B cell (primary cell): ENCODE measurements around the gene ANK2. TPM values are rescaled to one million over a fixed set of nuclear protein-coding genes. Genes with fewer than 3 reads are reported as not detected.
A peak's percentile ranks its signal among the peaks of the same experiment; 100 is the strongest.

Source experiments
- ATAC-seq: fragments of 200-7000 bp; cut with Tn5 transposase; one replicate; pipeline ENCODE4 v1.10.0; 2021; ENCODE audit warnings: low read depth, mild to moderate bottlenecking, moderate number of reproducible peaks, moderate library complexity
- CTCF ChIA-PET: fragments of 350-600 bp; sonication (Branson Sonifier 250); formaldehyde crosslinking; loops from one replicate; lab custom pipeline; 2021; ENCODE audit warnings: antibody characterized with exemption, inconsistent platforms; lab: Charles Lee
- POLR2A ChIA-PET: fragments of 350-600 bp; sonication (Branson Sonifier 250); formaldehyde crosslinking; loops from one replicate; lab custom pipeline; 2021; ENCODE audit warnings: antibody characterized with exemption; lab: Charles Lee
- DNase-seq: peaks from one replicate; pipeline ENCODE4 v3.0.0; 2013
- H2AFZ ChIP-seq: 2 replicates; pipeline ENCODE4 v1.6.1; 2012; ENCODE audit warnings: mild to moderate bottlenecking, low read depth, low read length; ENCODE audit not compliant: insufficient read depth, poor library complexity, severe bottlenecking
- H3K27ac ChIP-seq, 2 donors: 1 replicate in 1 of 2; 2 replicates in 1 of 2; pipeline ENCODE4 v1.5.1; 2012 to 2013; ENCODE audit warnings: low read length in 2 of 2, mild to moderate bottlenecking in 2 of 2, moderate library complexity in 1 of 2
- H3K27me3 ChIP-seq, 4 experiments: fragments of 200-600 bp in 1 of 4; sonication (generic) in 1 of 4; replicated peaks in 1 of 4; 1 replicate in 2 of 4; 2 replicates in 2 of 4; pipeline versions ENCODE4 v1.6.1 to v1.7.0; 2013 to 2016; ENCODE audit warnings: low read length in 3 of 4, mild to moderate bottlenecking in 2 of 4, mixed read lengths in 1 of 4, moderate library complexity in 1 of 4; ENCODE audit not compliant: insufficient read depth in 4 of 4, control insufficient read depth in 3 of 4; ENCODE audit errors: control extremely low read depth in 1 of 4
- H3K36me3 ChIP-seq, 2 experiments: replicated peaks in 1 of 2; 1 replicate in 1 of 2; 2 replicates in 1 of 2; pipeline versions ENCODE4 v1.6.1 to v1.7.1; 2013; ENCODE audit warnings: low read length in 1 of 2; ENCODE audit not compliant: insufficient read depth in 2 of 2, control insufficient read depth in 1 of 2; ENCODE audit errors: control extremely low read depth in 1 of 2, extremely low read depth in 1 of 2
- H3K4me1 ChIP-seq, 2 donors: fragments of 200-600 bp in 1 of 2; sonication (generic) in 1 of 2; 1 replicate in 1 of 2; 2 replicates in 1 of 2; pipeline versions ENCODE4 v1.5.1 to v1.6.1; 2013 to 2017; ENCODE audit warnings: low read length in 2 of 2; ENCODE audit not compliant: control insufficient read depth in 2 of 2, insufficient read depth in 2 of 2
- H3K4me2 ChIP-seq: replicated peaks from 2 replicates; pipeline ENCODE3; 2012; ENCODE audit warnings: mild to moderate bottlenecking, low read depth, low read length; ENCODE audit not compliant: poor library complexity, severe bottlenecking
- H3K4me3 ChIP-seq, 5 experiments: fragments of 200-600 bp in 1 of 5; sonication (generic) in 1 of 5; 1 replicate in 3 of 5; 2 replicates in 2 of 5; pipeline versions ENCODE4 v1.5.1 to v1.7.0; 2011 to 2016; ENCODE audit warnings: low read length in 4 of 5, mild to moderate bottlenecking in 4 of 5, low read depth in 2 of 5, control low read depth in 1 of 5, moderate library complexity in 1 of 5; ENCODE audit not compliant: insufficient read depth in 1 of 5; ENCODE audit errors: control extremely low read depth in 1 of 5, extremely low read depth in 1 of 5
- H3K79me2 ChIP-seq: fragments of 200-600 bp; sonication (generic); one replicate; pipeline ENCODE4 v1.6.0; 2016; ENCODE audit warnings: low read length; ENCODE audit not compliant: control insufficient read depth, insufficient read depth
- H3K9ac ChIP-seq: fragments of 200-600 bp; sonication (generic); 2 replicates; pipeline ENCODE4 v1.6.1; 2017; ENCODE audit warnings: mild to moderate bottlenecking, low read length, moderate library complexity
- H3K9me3 ChIP-seq, 3 donors: one replicate each; pipeline versions ENCODE4 v1.6.1 to v1.7.1; 2013; ENCODE audit warnings: low read length in 2 of 3; ENCODE audit not compliant: control insufficient read depth in 2 of 3, insufficient read depth in 1 of 3; ENCODE audit errors: control extremely low read depth in 1 of 3
- H4K20me1 ChIP-seq: 2 replicates; pipeline ENCODE4 v1.6.0; 2012; ENCODE audit warnings: mild to moderate bottlenecking, low read length; ENCODE audit not compliant: insufficient read depth, control insufficient read depth, poor library complexity, severe bottlenecking
- H3K27ac Mint-ChIP-seq: one replicate; pipeline ENCODE4 v1.8.0; 2021; ENCODE audit warnings: mixed read lengths
- H3K27me3 Mint-ChIP-seq: one replicate; pipeline ENCODE4 v1.8.0; 2021; ENCODE audit warnings: mixed read lengths
- H3K4me1 Mint-ChIP-seq: one replicate; pipeline ENCODE4 v1.8.0; 2021; ENCODE audit warnings: mixed read lengths
- H3K4me3 Mint-ChIP-seq: one replicate; pipeline ENCODE4 v1.8.0; 2021; ENCODE audit warnings: mixed read lengths
- H3K9me3 Mint-ChIP-seq: one replicate; pipeline ENCODE4 v1.8.0; 2022; ENCODE audit warnings: mixed read lengths; ENCODE audit not compliant: insufficient read depth
- CTCF ChIP-seq: fragments of 200-600 bp; IDR thresholded peaks from one replicate; pipeline ENCODE4 v1.8.0; 2022; ENCODE audit warnings: antibody characterized with exemption, mild to moderate bottlenecking
- EZH2 ChIP-seq: IDR thresholded peaks from 2 replicates; pipeline ENCODE4 v1.6.1; 2012; ENCODE audit warnings: borderline replicate concordance, low read depth, mild to moderate bottlenecking, moderate library complexity, low read length; ENCODE audit not compliant: insufficient read depth, poor library complexity, severe bottlenecking
- WGBS: methylation state at CpG from one replicate; pipeline ENCODE4 v1.1.5; 2013; ENCODE audit warnings: missing lambda C conversion rate; ENCODE audit not compliant: insufficient coverage; 5-methylcytosine and 5-hydroxymethylcytosine counted together
- intact Hi-C: fragments of 100-400 bp; cut with micrococcal nuclease; formaldehyde crosslinking; loops from one replicate; pipeline ENCODE4 v1.10.0; 2022
- polyA plus RNA-seq: library from polyadenylated mRNA; depleted of rRNA; stranded (reverse); fragments of >200 nt; gene quantifications from 2 replicates; pipeline ENCODE4 v1.2.3, GENCODE V29; 2012
- total RNA-seq, 2 donors: library from RNA; stranded (reverse); fragments of 120-200 nt in 1 of 2; gene quantifications; 1 replicate in 1 of 2; 2 replicates in 1 of 2; pipeline versions ENCODE4 v1.2.3 to v1.2.4, GENCODE V29; 2013 to 2022

ANK2 gene
- total and polyA plus RNA-seq, 2 donors (not counting 1 experiment from before 2014, with no cell fraction given): 0.16 to 3.6 TPM

- no peak for ATAC-seq
- Histone ChIP-seq H3K9me3 (no peaks in the 10 kb centered on the region), H3K4me2 (no peak overlapping the region), H3K27me3 (no peaks in the 10 kb centered on the region), H3K4me1 (no peaks in the 10 kb centered on the region), H3K9ac (no peak overlapping the region), H3K27ac (no peak overlapping the region), H4K20me1 (no peaks in the 10 kb centered on the region), H3K4me3 (no peak overlapping the region), H3K79me2 (no peaks in the 10 kb centered on the region), H2AFZ (no peak overlapping the region), H3K36me3 (no peaks in the 10 kb centered on the region)
- intact Hi-C loops: no loop called here
- DNase-seq: no peak
- 100% methylated on average over 1 of the region's 2 CpGs for WGBS
- Mint-ChIP-seq H3K9me3 (no peaks in the 10 kb centered on the region), H3K4me1 (peaks cover 3% of the 10 kb centered on the region), H3K27me3 (no peaks in the 10 kb centered on the region), H3K4me3 (peak overlapping the region; percentile 8), H3K27ac (no peak overlapping the region)
- no peak for TF ChIP-seq CTCF
- no peak for TF ChIP-seq EZH2
- ChIA-PET POLR2A (no interaction called here), CTCF (no interaction called here)
Measured at GRCh38 chr4:113147498-113148111, 98.2 kb downstream of the ANK2 start.

GRCh38 chr4:113148925-113149324 is 99.5 kb downstream of the ANK2 start:
- no peak overlapping the region for H3K4me3 Mint-ChIP-seq
- Histone ChIP-seq H3K27ac (no peak overlapping the region), H2AFZ (no peak overlapping the region), H3K4me1 (no peaks in the 10 kb centered on the region), H3K79me2 (no peaks in the 10 kb centered on the region), H3K36me3 (no peaks in the 10 kb centered on the region), H4K20me1 (no peaks in the 10 kb centered on the region), H3K9ac (no peak overlapping the region), H3K4me3 (no peak overlapping the region), H3K27me3 (no peaks in the 10 kb centered on the region), H3K9me3 (no peaks in the 10 kb centered on the region), H3K4me2 (no peak overlapping the region)
- ChIA-PET CTCF (no interaction called here), POLR2A (no interaction called here)
- no peak for DNase-seq
- intact Hi-C loops: no loop called here
- no peak for ATAC-seq
- no peak for TF ChIP-seq EZH2
- TF ChIP-seq CTCF: no peak
- no peaks in the 10 kb centered on the region for H3K27me3 Mint-ChIP-seq
- no peaks in the 10 kb centered on the region for H3K9me3 Mint-ChIP-seq
- no peak overlapping the region for H3K27ac Mint-ChIP-seq
- H3K4me1 Mint-ChIP-seq: peaks cover 3% of the 10 kb centered on the region
